Dendritic cell treated with granulocyte-macrophage colony-stimulating factor and Interleukin-4, amounts not matched to agents 40 ng/mL and 50 ng/mL, for 4 days (primary cell): Measurements from ENCODE around the gene LIPC.
A peak's percentile ranks its signal among the peaks of the same experiment; 100 is the strongest.

Experiments used
- H3K27ac Mint-ChIP-seq: one replicate; pipeline ENCODE4 v1.8.0; 2022; ENCODE audit warnings: mild to moderate bottlenecking, mixed read lengths
- H3K27me3 Mint-ChIP-seq: one replicate; pipeline ENCODE4 v1.8.0; 2022; ENCODE audit warnings: mild to moderate bottlenecking, mixed read lengths
- H3K36me3 Mint-ChIP-seq: one replicate; pipeline ENCODE4 v1.8.0; 2022; ENCODE audit warnings: low read depth, mixed read lengths
- H3K4me1 Mint-ChIP-seq: one replicate; pipeline ENCODE4 v1.8.0; 2022; ENCODE audit warnings: low read depth, mixed read lengths
- H3K4me3 Mint-ChIP-seq: one replicate; pipeline ENCODE4 v1.8.0; 2022; ENCODE audit warnings: mild to moderate bottlenecking, moderate library complexity, mixed read lengths
- H3K9me3 Mint-ChIP-seq: one replicate; pipeline ENCODE4 v1.8.0; 2022; ENCODE audit warnings: mixed read lengths
- intact Hi-C: fragments of 100-400 bp; cut with micrococcal nuclease; formaldehyde crosslinking; loops from one replicate; pipeline ENCODE4 v1.15.0; 2022

LIPC gene

DNA sequence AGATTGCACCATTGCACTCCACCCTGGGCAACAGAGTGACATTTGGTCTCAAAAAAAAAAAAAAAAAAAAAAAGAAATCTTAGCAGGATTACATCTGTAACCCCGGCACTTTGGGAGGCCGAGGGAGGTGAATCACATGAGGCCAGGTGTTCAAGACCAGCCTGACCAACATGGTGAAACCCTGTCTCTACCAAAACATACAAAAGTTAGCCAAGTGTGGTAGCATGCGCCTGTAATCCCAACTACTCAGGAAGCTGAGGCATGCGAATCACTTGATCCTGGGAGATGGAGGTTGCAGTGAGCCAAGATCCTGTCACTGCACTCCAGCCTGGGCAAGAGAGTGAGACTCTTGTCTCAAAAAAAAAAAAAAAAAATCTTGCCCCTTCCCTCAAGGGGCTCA, 40.4 kb downstream of the LIPC start:
- no peak overlapping the region for H3K4me3 Mint-ChIP-seq
- no peaks in the 10 kb centered on the region for H3K9me3 Mint-ChIP-seq
- intact Hi-C loops: no loop called here
- no peaks in the 10 kb centered on the region for H3K36me3 Mint-ChIP-seq
- no peak overlapping the region for H3K27ac Mint-ChIP-seq
- H3K27me3 Mint-ChIP-seq: peaks cover 4% of the 10 kb centered on the region
- peaks cover 43% of the 10 kb centered on the region for H3K4me1 Mint-ChIP-seq

DNA sequence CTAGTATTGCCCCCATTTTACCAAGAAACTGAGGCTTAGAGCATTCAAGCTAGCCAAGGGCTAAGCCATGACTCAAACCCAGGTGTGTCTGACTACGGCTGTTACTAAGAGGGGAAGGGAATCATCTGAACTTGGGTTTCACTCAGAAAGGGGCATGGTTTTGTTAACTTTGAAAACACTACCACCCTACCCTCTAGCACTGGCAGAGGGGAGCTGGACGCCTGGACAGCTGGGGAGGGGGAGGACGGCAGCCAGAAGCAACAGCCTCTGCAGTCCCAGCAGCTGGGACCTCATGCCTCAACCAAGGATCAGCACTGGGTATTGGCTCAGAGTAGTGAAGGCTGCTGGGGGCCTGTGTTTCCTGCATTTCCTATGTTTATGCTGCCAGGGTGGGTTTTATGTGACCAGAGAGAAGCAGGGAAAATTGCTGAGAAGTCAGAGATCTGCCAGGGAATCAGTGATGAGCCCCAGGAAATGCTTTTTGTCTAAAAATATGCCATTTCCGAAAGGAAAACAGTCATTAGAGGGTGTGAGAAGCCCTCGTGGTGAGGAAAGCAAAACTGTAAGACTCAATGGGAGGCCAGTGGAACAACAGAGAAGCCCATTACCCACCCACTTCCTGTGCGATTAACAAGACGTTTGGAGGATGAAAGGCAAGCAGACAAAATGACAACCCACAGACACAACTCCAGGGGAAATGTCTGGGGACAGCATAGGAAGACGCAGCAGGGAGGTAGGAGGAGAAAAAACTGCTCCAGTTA, 41.2 kb downstream of the LIPC start:
- H3K4me3 Mint-ChIP-seq: no peak overlapping the region
- H3K9me3 Mint-ChIP-seq: no peaks in the 10 kb centered on the region
- intact Hi-C loops: no loop called here
- peaks cover 51% of the 10 kb centered on the region for H3K4me1 Mint-ChIP-seq
- H3K27ac Mint-ChIP-seq: no peak overlapping the region
- H3K27me3 Mint-ChIP-seq: peaks cover 4% of the 10 kb centered on the region
- H3K36me3 Mint-ChIP-seq: no peaks in the 10 kb centered on the region

DNA sequence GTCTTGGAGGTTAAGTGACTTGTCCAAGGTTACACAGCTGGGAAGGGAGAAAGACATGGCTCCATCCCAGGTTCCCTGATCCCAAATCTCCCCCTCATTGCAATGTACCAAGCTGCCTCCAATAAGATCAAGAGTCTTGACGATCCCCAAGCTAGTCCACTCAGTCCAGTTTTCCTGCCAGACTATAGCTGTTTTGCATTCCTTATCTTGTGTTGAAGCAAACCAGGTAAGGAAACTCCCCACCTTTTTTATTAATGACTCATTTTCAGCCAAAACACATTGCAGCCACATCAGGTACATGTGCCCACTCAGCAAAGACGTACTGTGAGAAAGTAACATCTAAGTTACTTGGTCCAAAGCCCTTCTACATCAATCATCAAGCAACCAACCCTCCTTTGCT, 41.9 kb downstream of the LIPC start:
- H3K9me3 Mint-ChIP-seq: no peaks in the 10 kb centered on the region
- intact Hi-C loops: no loop called here
- peaks cover 52% of the 10 kb centered on the region for H3K4me1 Mint-ChIP-seq
- H3K36me3 Mint-ChIP-seq: no peaks in the 10 kb centered on the region
- no peak overlapping the region for H3K4me3 Mint-ChIP-seq
- H3K27ac Mint-ChIP-seq: no peak overlapping the region
- H3K27me3 Mint-ChIP-seq: peaks cover 4% of the 10 kb centered on the region

DNA sequence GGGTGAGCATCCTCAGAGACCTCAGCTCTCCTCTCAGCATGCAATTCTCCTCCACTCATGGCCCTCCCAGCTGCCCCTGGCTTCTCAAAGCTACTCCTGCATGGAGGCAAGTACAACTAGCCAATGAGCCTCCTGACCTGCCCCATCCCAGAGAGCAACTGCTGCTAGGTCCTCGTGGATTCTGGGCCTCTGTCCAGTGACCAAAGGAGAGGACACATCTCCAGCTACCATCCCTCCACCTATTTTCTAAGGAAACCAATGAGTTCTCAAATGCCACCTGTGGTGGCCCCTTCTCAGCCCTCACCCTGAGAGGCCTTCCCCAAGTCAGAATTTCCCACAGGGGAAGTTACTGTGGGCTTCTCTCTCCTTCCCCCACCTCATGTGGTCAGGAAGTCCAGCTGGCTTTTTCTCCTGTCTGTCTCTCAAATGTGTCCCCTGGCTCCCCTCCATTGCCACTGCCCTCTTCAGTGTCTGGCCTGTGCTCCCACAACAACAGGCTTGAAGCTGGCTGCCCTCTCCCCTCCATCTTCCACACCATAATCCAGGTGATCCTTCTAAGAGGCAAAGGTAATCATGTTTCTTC, 43.0 kb downstream of the LIPC start:
- Mint-ChIP-seq H3K27ac (peak overlapping the region; percentile 46), H3K4me1 (peaks cover 52% of the 10 kb centered on the region), H3K27me3 (peaks cover 4% of the 10 kb centered on the region), H3K4me3 (no peak overlapping the region), H3K36me3 (no peaks in the 10 kb centered on the region), H3K9me3 (no peaks in the 10 kb centered on the region)
- intact Hi-C loops: no loop called here

DNA sequence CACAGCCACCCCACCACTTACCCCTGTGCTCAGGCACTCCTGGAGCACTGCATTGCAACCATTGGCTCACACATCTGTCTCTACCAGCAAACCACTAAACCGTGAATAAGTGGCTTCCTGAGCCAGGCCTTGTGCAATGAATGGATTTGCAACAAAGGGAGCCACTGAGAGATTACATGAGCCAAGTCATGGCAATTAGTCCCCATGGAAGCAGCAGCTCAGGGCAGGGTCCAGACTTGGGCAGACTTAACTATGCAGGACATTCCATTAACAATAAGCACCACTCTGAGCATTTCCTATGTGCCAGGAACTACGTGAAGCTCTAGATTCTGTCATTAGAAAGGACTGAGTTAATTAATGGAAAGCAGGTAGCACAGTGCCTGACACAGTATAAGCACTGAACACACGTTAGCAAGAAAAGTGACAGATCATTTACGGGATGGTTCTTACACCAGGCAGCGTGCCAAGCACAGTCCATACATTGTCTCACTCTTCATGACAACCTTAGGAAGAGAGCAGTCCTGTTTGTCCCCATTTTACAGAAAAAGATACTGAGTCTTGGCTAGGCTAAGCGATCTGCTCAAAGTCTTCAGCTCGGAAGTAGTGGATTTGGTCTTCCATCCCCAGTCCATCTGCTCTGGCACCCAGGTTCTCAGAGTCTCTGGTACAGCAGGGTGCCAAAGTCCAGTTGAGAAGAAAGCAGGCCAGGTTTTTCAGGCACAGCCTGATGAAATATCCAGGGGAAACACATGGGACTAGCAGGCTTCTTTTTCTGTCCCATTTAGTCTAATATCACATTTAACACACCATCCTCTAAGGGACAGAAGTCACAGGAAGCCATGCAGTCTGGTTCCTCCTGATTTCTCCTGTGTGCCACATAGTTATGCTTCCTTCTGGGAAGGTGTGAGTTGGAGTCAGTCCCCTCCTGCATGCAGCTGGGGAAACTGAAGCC, 44.1 kb downstream of the LIPC start:
- Mint-ChIP-seq H3K27me3 (peaks cover 4% of the 10 kb centered on the region), H3K9me3 (no peaks in the 10 kb centered on the region), H3K4me3 (no peak overlapping the region), H3K4me1 (peaks cover 52% of the 10 kb centered on the region), H3K27ac (peak overlapping the region; percentile 46), H3K36me3 (no peaks in the 10 kb centered on the region)
- intact Hi-C loops: no loop called here

DNA sequence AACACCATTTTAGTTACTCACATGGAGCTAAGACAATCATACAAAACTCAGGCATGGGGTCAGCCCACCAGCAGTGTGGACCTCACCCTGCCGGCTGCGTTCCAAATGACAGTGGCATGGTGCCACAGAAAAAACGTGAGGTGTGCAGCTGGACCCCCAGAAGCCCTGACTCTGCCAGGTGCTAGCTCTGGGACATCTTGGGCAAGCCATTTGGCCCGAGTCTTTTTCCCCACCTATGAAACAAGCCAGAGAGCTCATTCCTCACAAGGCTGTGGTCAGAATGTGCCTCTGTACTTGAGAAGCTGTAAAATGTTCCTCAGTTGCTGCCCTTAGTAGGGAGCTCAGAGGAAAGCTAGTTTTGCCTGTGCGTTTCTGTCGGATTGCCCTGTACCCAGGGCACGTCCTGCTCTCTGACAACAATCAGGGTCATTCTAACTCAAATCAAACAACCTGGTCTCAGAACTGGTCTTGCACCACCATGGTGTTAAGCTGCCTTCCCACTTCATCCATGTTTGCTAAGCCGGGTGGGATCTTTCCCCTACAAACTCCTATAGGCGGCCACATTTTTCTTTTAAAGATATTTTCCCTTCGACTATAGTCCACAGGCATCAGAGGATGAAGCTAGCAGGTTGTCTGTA, 44.9 kb downstream of the LIPC start:
- Mint-ChIP-seq H3K4me1 (peaks cover 52% of the 10 kb centered on the region), H3K27me3 (peaks cover 4% of the 10 kb centered on the region), H3K36me3 (no peaks in the 10 kb centered on the region), H3K27ac (no peak overlapping the region), H3K9me3 (no peaks in the 10 kb centered on the region), H3K4me3 (no peak overlapping the region)
- intact Hi-C loops: no loop called here

DNA sequence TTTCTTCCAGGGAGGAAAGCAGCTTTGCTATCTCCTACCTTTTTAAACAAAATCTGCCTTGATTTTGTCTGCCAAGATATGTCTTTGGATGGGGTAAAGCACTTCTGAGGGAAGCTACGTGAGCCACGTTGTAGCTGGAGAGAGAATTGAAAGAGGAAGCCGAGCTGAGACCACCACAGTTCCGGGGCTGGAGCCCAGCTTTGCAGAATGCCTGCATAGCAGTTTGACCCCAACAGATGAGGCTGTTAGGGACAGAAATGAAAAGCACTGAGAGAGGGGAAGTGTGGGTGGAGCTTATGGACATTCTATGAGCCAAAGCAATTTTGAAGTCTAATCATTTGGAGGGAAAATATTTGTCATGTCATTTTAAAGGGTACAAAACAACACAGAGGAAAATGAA, 45.4 kb downstream of the LIPC start:
- H3K9me3 Mint-ChIP-seq: no peaks in the 10 kb centered on the region
- no peaks in the 10 kb centered on the region for H3K36me3 Mint-ChIP-seq
- H3K4me1 Mint-ChIP-seq: peaks cover 52% of the 10 kb centered on the region
- peaks cover 4% of the 10 kb centered on the region for H3K27me3 Mint-ChIP-seq
- H3K4me3 Mint-ChIP-seq: no peak overlapping the region
- intact Hi-C loops: no loop called here
- H3K27ac Mint-ChIP-seq: no peak overlapping the region

DNA sequence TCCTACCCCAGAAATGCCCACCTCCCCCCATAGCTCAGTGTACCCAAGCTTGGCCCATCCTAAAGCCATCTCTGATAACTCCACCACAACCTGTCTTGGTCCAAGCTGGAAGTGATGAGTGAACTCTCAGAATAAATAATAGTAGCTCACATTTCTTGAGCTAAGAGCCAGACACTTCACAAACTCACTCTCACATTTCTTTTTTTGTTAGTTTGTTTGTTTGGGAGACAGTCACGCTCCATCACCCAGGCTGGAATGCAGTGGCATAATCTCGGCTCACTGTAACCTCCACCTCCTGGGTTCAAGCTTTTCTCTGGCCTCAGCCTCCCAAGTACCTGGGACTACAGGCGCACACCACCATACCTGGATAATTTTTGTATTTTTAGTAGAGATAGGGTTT, 46.2 kb downstream of the LIPC start:
- Mint-ChIP-seq H3K4me1 (peaks cover 51% of the 10 kb centered on the region), H3K36me3 (no peaks in the 10 kb centered on the region), H3K27me3 (peaks cover 4% of the 10 kb centered on the region), H3K4me3 (no peak overlapping the region), H3K9me3 (no peaks in the 10 kb centered on the region), H3K27ac (peak overlapping the region; percentile 22)
- intact Hi-C loops: no loop called here

DNA sequence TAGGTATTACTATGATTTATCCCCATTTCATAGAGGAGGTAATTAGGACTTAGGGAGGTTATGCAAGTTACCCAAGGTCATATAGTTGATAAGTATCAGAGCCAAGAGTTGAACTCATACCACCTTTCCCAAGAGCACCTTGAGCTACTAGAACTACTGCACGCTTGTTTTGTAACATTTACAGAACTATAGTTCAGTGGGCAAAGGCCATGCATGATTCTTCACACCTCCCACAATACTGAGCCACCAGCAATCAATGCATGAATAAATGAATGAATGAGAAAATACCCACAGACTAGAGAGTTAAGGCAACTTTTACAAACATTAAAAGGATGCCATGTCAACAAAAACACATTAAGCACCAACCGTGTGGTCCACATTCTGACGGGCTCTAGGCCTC, 46.8 kb downstream of the LIPC start:
- H3K27ac Mint-ChIP-seq: no peak overlapping the region
- no peaks in the 10 kb centered on the region for H3K9me3 Mint-ChIP-seq
- no peaks in the 10 kb centered on the region for H3K36me3 Mint-ChIP-seq
- H3K27me3 Mint-ChIP-seq: peaks cover 2% of the 10 kb centered on the region
- intact Hi-C loops: no loop called here
- peaks cover 51% of the 10 kb centered on the region for H3K4me1 Mint-ChIP-seq
- H3K4me3 Mint-ChIP-seq: no peak overlapping the region

DNA sequence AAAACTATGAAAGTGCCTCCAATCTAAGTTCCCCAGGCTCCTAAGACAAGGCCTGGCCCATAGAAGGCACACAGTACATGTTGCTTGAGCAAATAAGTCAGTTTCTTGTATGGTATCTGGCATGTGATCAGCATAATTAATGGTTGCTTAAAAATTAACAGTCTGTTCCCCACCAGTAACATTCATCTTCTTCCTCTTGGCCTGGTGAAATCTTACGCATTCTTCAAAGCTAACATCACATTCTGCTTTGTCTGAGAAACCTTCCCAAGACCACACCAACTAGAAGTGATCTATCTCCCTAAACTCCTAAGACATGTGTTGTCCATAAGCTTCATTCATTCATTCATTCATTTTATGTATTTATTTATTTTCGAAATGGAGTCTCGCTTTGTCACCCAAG, 48.1 kb downstream of the LIPC start:
- Mint-ChIP-seq H3K9me3 (no peaks in the 10 kb centered on the region), H3K36me3 (no peaks in the 10 kb centered on the region), H3K27me3 (peaks cover 2% of the 10 kb centered on the region), H3K4me1 (peaks cover 49% of the 10 kb centered on the region), H3K27ac (no peak overlapping the region), H3K4me3 (no peak overlapping the region)
- intact Hi-C loops: no loop called here

DNA sequence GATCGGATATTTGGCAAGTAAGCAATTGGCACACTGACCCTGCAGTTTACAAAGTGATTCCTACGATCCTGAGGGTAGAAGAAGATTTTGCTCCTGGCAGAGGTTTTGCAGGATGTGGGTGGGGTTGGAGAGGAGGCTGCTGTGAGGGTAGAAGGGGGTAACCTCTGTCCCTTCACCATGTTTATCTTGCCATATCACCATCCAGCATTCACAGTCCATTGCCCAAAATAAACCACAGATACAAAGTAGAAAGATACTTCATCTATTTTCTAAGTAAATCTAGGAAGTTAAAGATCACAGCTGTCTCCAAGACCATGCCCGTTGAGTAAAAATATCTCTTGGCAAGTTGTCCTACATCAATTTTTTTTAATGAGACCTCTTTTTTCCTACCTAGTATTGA, 51.6 kb downstream of the LIPC start:
- Mint-ChIP-seq H3K27ac (peak overlapping the region; percentile 55), H3K36me3 (no peaks in the 10 kb centered on the region), H3K27me3 (no peaks in the 10 kb centered on the region), H3K9me3 (no peaks in the 10 kb centered on the region), H3K4me1 (peaks cover 37% of the 10 kb centered on the region), H3K4me3 (no peak overlapping the region)
- intact Hi-C loops: no loop called here

DNA sequence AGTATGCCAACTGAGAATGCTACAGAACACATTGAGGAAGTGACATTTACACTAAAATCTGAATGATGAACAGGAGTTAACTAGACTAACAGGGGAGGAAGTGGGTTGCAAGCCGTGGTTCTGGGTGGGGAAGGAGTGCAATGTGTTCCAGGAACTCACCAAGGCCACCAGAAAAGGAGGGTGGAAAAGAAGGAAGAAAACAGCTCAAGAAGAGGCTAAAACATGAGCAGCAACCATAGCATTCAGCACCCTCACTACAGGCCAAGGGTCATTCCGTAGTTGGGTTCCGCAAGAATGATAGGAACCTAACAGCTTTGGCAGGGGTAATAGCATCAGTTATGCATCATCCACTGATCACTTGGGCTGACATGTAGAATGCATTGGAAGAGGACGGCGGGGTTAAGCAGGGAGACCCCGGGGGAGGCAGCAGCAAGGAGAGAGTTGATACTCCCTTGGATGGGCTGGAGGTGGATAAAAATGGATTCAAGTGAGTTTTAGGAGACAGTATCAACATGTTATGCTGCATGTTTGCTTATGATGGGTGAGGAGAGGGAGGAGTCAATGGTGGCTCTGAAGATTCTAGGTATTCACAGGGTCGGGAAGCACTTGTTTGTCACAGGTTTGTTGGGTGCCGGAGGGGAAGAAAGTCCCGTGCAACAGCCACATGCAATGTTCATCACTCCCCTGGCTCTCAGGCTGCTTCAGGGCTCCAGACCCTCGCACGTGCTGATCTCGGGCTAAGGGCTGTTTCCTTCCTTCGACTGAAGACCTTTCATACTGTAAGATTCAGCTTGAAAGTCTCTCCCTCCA, 53.2 kb downstream of the LIPC start:
- intact Hi-C loops: no loop called here
- H3K27ac Mint-ChIP-seq: peak overlapping the region; percentile 67
- H3K36me3 Mint-ChIP-seq: no peaks in the 10 kb centered on the region
- peaks cover 8% of the 10 kb centered on the region for H3K9me3 Mint-ChIP-seq
- no peak overlapping the region for H3K4me3 Mint-ChIP-seq
- no peaks in the 10 kb centered on the region for H3K27me3 Mint-ChIP-seq
- peaks cover 40% of the 10 kb centered on the region for H3K4me1 Mint-ChIP-seq

DNA sequence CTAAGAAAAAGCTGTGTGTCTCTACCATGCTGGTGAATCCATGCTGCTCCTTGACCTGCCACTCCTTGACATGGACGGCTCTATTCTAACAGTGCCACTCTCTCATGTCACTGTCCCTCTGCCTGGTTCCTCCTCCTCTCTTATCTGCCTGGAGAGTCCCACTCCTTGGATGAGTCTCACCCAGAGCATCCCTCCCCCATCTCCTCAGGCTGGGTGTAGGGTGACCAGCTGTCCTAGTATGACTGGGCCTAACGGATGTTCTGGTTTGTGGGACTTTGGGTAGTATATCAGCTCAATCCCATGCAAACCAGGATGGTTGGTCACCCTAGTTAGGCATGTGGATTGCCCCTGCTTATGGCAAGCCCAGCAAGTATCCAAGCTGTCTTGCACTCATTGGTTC, 54.3 kb downstream of the LIPC start:
- H3K4me1 Mint-ChIP-seq: peaks cover 51% of the 10 kb centered on the region
- H3K4me3 Mint-ChIP-seq: no peak overlapping the region
- peak overlapping the region; percentile 67 for H3K27ac Mint-ChIP-seq
- H3K9me3 Mint-ChIP-seq: peaks cover 8% of the 10 kb centered on the region
- H3K36me3 Mint-ChIP-seq: no peaks in the 10 kb centered on the region
- intact Hi-C loops: no loop called here
- no peaks in the 10 kb centered on the region for H3K27me3 Mint-ChIP-seq
